ENCODE data around the gene CARS2.
A peak's percentile ranks its signal among the peaks of the same experiment; 100 is the strongest.

Gene CARS2

DNA sequence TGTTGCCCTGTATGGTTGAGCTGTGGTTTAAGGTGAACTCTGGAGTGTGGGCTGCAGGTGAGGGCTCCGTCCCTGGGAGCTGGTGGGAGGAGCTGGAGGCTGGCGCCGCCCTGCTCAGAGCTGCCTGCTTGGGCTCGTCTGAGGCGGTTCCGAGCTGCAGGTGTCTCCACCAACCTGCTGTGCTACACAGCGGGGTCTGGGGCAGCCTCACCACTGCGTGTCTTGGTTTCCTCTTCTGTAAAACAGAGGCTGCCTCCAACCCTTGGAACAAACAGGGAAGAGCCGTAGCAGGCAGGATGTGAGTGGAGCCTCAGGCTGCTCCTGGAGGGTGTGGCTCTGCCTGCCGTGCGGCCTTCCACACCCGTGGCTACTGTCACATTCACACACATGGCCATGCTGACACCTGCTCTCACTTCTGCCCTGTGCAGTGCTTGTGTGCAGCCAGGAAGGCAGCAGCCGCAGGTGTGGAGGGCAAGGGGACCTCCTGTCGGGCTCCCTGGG lies 69.2 kb downstream of the CARS2 start:
- H3K4me1 ChIP-seq (ENCODE audit: control insufficient read depth, insufficient read depth, low read depth, low read length), result peaks cover 29% of the 10 kb centered on the region
- no peak overlapping the region for H3K4me3 ChIP-seq (ENCODE audit: insufficient read depth in 1 of 2, low read depth in 1 of 2, low read length in 2 of 2)
- no peak for DNase-seq
- 93% methylated on average over 14 of the region's 14 CpGs for WGBS
- H2BK15ac ChIP-seq (ENCODE audit: low read depth, poor library complexity, severe bottlenecking), result no peak overlapping the region
- no peak overlapping the region for H3K18ac ChIP-seq (ENCODE audit: low read depth in 1 of 2, low read length in 2 of 2)
- no peaks in the 10 kb centered on the region for H3K9me3 ChIP-seq (ENCODE audit: control insufficient read depth, low read length)
- H3K9ac ChIP-seq (ENCODE audit: low read length), result no peak overlapping the region
- no peak overlapping the region for H2BK120ac ChIP-seq (ENCODE audit: low read depth, low read length)
- H3K27ac ChIP-seq (ENCODE audit: low read length, poor library complexity, severe bottlenecking), result no peak overlapping the region
- H3K23ac ChIP-seq (ENCODE audit: low read length in 2 of 2), result no peak overlapping the region
- no peak overlapping the region for H2AK5ac ChIP-seq (ENCODE audit: low read length, severe bottlenecking)
- no peak overlapping the region for H2BK12ac ChIP-seq (ENCODE audit: low read length in 2 of 2)
- H3K4ac ChIP-seq (ENCODE audit: low read depth in 1 of 2, low read length in 2 of 2), result no peak overlapping the region
- peaks cover 32% of the 10 kb centered on the region for H3K79me1 ChIP-seq (replicated peaks; ENCODE audit: low read length, poor library complexity, severe bottlenecking)
- no peak overlapping the region for H4K91ac ChIP-seq (ENCODE audit: low read length)
- H2AFZ ChIP-seq (ENCODE audit: low read depth, low read length), result no peak overlapping the region
- H3K27me3 ChIP-seq (ENCODE audit: control insufficient read depth in 1 of 2, insufficient read depth in 1 of 2, low read length in 2 of 2), result no peaks in the 10 kb centered on the region
- H3K4me2 ChIP-seq (ENCODE audit: low read length, poor library complexity, severe bottlenecking), result no peak overlapping the region
- peaks cover 67 to 79% of the 10 kb centered on the region in 2 experiments for H3K36me3 ChIP-seq (ENCODE audit: control insufficient read depth in 1 of 2, insufficient read depth in 2 of 2, low read depth in 1 of 2, low read length in 2 of 2)
- no peak overlapping the region for H2BK5ac ChIP-seq (ENCODE audit: low read depth, low read length, poor library complexity, severe bottlenecking)
- H3K14ac ChIP-seq (ENCODE audit: low read length in 2 of 2), result no peak overlapping the region
- no peak overlapping the region for H4K8ac ChIP-seq (ENCODE audit: low read length)

DNA sequence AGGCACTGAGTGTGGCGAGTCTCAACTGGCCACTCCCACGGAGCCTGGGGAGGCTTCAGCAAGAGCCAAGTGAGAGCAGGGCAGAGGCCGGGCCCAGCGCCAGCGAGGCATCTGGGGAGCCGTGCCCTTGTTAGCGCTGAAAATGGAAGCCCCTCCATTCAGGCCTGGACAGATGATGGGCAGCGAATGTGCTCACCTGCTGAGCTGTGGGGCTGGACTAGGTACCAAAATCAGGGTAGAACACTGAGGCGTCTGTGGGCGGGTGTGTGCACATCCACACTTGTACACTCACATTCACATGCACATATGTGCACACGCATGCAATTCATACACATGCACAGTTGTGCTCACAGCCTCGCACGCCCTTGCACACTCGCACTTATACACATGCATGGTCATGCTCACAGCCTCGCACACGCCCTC lies 69.9 kb downstream of the CARS2 start:
- Histone ChIP-seq H3K9me3 (ENCODE audit: control insufficient read depth, low read length) (no peaks in the 10 kb centered on the region), H3K4me2 (ENCODE audit: low read length, poor library complexity, severe bottlenecking) (no peak overlapping the region), H3K4me1 (ENCODE audit: control insufficient read depth, insufficient read depth, low read depth, low read length) (peaks cover 22% of the 10 kb centered on the region), H3K9ac (ENCODE audit: low read length) (no peak overlapping the region), H3K36me3 (ENCODE audit: control insufficient read depth in 1 of 2, insufficient read depth in 2 of 2, low read depth in 1 of 2, low read length in 2 of 2) (peaks cover 60 to 80% of the 10 kb centered on the region in 2 experiments), H2BK12ac (ENCODE audit: low read length in 2 of 2) (no peak overlapping the region), H3K79me1 (replicated peaks; ENCODE audit: low read length, poor library complexity, severe bottlenecking) (peaks cover 32% of the 10 kb centered on the region), H3K27me3 (ENCODE audit: control insufficient read depth in 1 of 2, insufficient read depth in 1 of 2, low read length in 2 of 2) (no peaks in the 10 kb centered on the region), H3K18ac (ENCODE audit: low read depth in 1 of 2, low read length in 2 of 2) (no peak overlapping the region), H4K8ac (ENCODE audit: low read length) (no peak overlapping the region), H2AFZ (ENCODE audit: low read depth, low read length) (no peak overlapping the region), H3K4ac (ENCODE audit: low read depth in 1 of 2, low read length in 2 of 2) (no peak overlapping the region), H2AK5ac (ENCODE audit: low read length, severe bottlenecking) (no peak overlapping the region), H3K27ac (ENCODE audit: low read length, poor library complexity, severe bottlenecking) (no peak overlapping the region), H3K23ac (ENCODE audit: low read length in 2 of 2) (no peak overlapping the region), H2BK15ac (ENCODE audit: low read depth, poor library complexity, severe bottlenecking) (no peak overlapping the region), H2BK120ac (ENCODE audit: low read depth, low read length) (no peak overlapping the region), H3K4me3 (ENCODE audit: insufficient read depth in 1 of 2, low read depth in 1 of 2, low read length in 2 of 2) (no peak overlapping the region), H2BK5ac (ENCODE audit: low read depth, low read length, poor library complexity, severe bottlenecking) (no peak overlapping the region), H4K91ac (ENCODE audit: low read length) (no peak overlapping the region), H3K14ac (ENCODE audit: low read length in 2 of 2) (no peak overlapping the region)
- DNase-seq, result no peak
- 96% methylated on average over 16 of the region's 16 CpGs for WGBS

DNA sequence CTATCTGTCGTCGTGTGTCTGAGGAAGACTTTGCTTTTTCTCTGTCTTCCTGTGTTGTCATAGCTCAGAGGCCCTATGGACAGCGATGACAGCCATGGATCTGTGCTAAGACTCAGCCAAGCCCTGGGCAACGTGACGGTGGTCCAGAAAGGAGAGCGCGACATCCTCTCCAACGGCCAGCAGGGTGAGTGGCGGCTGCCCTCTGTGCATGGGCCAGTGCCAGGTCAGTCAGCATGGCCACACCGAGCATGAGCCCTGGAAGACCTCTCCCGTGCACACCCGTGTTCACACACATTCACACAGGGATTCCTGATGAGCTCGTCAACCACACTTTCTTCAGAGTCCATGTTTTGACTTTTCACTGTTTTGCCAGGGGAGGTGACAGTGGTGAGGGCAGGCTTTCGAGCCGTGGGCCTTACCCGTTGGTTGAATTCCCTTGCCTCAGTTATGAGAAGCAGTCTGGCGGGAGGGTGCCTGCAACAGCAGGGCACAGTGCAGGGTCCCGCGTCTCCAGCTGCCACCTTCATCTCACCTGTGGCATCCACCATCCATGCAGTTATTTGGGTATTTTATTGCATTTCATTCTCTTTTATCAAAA lies 70.4 kb downstream of the CARS2 start:
- Histone ChIP-seq H4K91ac (ENCODE audit: low read length) (no peak overlapping the region), H3K4me2 (ENCODE audit: low read length, poor library complexity, severe bottlenecking) (no peak overlapping the region), H2BK120ac (ENCODE audit: low read depth, low read length) (no peak overlapping the region), H3K9ac (ENCODE audit: low read length) (no peak overlapping the region), H2BK15ac (ENCODE audit: low read depth, poor library complexity, severe bottlenecking) (no peak overlapping the region), H3K18ac (ENCODE audit: low read depth in 1 of 2, low read length in 2 of 2) (no peak overlapping the region), H2BK12ac (ENCODE audit: low read length in 2 of 2) (no peak overlapping the region), H3K79me1 (replicated peaks; ENCODE audit: low read length, poor library complexity, severe bottlenecking) (peaks cover 34% of the 10 kb centered on the region), H3K23ac (ENCODE audit: low read length in 2 of 2) (no peak overlapping the region), H4K8ac (ENCODE audit: low read length) (no peak overlapping the region), H3K9me3 (ENCODE audit: control insufficient read depth, low read length) (no peaks in the 10 kb centered on the region), H3K27ac (ENCODE audit: low read length, poor library complexity, severe bottlenecking) (no peak overlapping the region), H3K14ac (ENCODE audit: low read length in 2 of 2) (no peak overlapping the region), H3K27me3 (ENCODE audit: control insufficient read depth in 1 of 2, insufficient read depth in 1 of 2, low read length in 2 of 2) (no peaks in the 10 kb centered on the region), H3K4ac (ENCODE audit: low read depth in 1 of 2, low read length in 2 of 2) (no peak overlapping the region), H3K36me3 (ENCODE audit: control insufficient read depth in 1 of 2, insufficient read depth in 2 of 2, low read depth in 1 of 2, low read length in 2 of 2) (peaks cover 60 to 79% of the 10 kb centered on the region in 2 experiments), H2AK5ac (ENCODE audit: low read length, severe bottlenecking) (no peak overlapping the region), H2BK5ac (ENCODE audit: low read depth, low read length, poor library complexity, severe bottlenecking) (no peak overlapping the region), H3K4me3 (ENCODE audit: insufficient read depth in 1 of 2, low read depth in 1 of 2, low read length in 2 of 2) (no peak overlapping the region), H3K4me1 (ENCODE audit: control insufficient read depth, insufficient read depth, low read depth, low read length) (peaks cover 16% of the 10 kb centered on the region), H2AFZ (ENCODE audit: low read depth, low read length) (no peak overlapping the region)
- 95% methylated on average over 16 of the region's 19 CpGs for WGBS
- no peak for DNase-seq

GRCh38 chr13:110634558-110634957 lies 71.4 kb downstream of the CARS2 start:
- Histone ChIP-seq H2AK5ac (ENCODE audit: low read length, severe bottlenecking) (peak overlapping the region; percentile 5), H2BK15ac (ENCODE audit: low read depth, poor library complexity, severe bottlenecking) (no peak overlapping the region), H3K4ac (ENCODE audit: low read depth in 1 of 2, low read length in 2 of 2) (no peak overlapping the region), H3K14ac (ENCODE audit: low read length in 2 of 2) (no peak overlapping the region), H3K27ac (ENCODE audit: low read length, poor library complexity, severe bottlenecking) (peak overlapping the region; percentile 46), H3K36me3 (ENCODE audit: control insufficient read depth in 1 of 2, insufficient read depth in 2 of 2, low read depth in 1 of 2, low read length in 2 of 2) (peaks cover 58 to 79% of the 10 kb centered on the region in 2 experiments), H3K9me3 (ENCODE audit: control insufficient read depth, low read length) (no peaks in the 10 kb centered on the region), H3K4me1 (ENCODE audit: control insufficient read depth, insufficient read depth, low read depth, low read length) (peaks cover 16% of the 10 kb centered on the region), H2AFZ (ENCODE audit: low read depth, low read length) (no peak overlapping the region), H3K4me3 (ENCODE audit: insufficient read depth in 1 of 2, low read depth in 1 of 2, low read length in 2 of 2) (no peak overlapping the region), H3K9ac (ENCODE audit: low read length) (no peak overlapping the region), H2BK120ac (ENCODE audit: low read depth, low read length) (no peak overlapping the region), H3K18ac (ENCODE audit: low read depth in 1 of 2, low read length in 2 of 2) (peak overlapping the region in 1 of 2 experiments; percentile 46), H3K27me3 (ENCODE audit: control insufficient read depth in 1 of 2, insufficient read depth in 1 of 2, low read length in 2 of 2) (no peaks in the 10 kb centered on the region), H3K79me1 (replicated peaks; ENCODE audit: low read length, poor library complexity, severe bottlenecking) (peaks cover 36% of the 10 kb centered on the region), H3K23ac (ENCODE audit: low read length in 2 of 2) (no peak overlapping the region), H2BK5ac (ENCODE audit: low read depth, low read length, poor library complexity, severe bottlenecking) (no peak overlapping the region), H3K4me2 (ENCODE audit: low read length, poor library complexity, severe bottlenecking) (no peak overlapping the region), H4K91ac (ENCODE audit: low read length) (no peak overlapping the region), H2BK12ac (ENCODE audit: low read length in 2 of 2) (no peak overlapping the region), H4K8ac (ENCODE audit: low read length) (no peak overlapping the region)
- DNase-seq, result peak; percentile 80
- 71% methylated on average over 19 of the region's 19 CpGs for WGBS
